T-helper 1 cell (primary cell): Measurements from ENCODE around the gene KDM4C.
"Not testable (repeated sequence)": the region's sequence is repeated elsewhere in the genome, so short reads cannot be mapped to it uniquely, and the experiment has no call there.

Source experiments
- DNase-seq, 5 donors: peaks; one replicate each; pipeline ENCODE4 v3.0.0-alpha.2; 2012 to 2020

KDM4C gene

DNA sequence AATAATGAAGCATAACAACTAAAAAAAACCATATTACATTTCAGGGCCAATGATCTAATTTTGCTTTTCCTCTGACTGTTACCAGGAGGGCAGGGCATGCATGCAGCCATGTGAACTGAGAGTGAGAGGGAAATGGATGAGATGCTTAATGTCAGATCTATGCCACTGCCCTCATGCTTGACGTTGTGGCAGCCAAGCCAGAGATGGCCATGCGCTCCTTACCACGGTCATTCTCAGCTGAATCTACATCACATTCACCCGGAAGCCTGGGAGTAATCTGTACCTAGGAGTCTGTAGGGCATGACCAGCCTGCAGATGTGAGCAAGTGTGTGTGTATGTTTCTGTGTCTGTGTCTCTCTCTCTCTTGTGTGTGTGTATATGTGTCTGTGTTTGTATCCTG lies 183.7 kb downstream of the KDM4C start:
- no peak for DNase-seq

- no peak for DNase-seq
These were observed 184.6 kb downstream of the KDM4C start for GRCh38 chr9:6942406-6942805.

DNA sequence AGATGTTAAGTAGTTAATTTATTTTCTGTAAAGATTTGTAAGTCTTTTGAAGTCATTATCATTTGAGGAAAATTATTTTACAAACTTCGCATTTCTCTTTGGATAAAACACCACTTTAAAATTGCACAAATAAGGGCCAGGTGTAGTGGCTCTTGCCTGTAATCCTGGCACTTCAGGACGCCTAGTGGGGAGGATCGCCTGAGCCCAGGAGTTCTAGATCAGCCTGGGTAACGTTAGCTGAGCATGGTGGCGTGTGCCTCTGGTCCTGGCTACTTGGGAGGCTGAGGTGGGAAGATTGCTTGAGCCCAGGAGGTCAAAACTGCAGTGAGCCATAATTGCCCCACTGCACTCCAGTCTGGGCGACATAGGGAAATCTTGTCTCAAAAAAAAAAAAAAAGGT lies 185.5 kb downstream of the KDM4C start:
- no peak for DNase-seq

DNA sequence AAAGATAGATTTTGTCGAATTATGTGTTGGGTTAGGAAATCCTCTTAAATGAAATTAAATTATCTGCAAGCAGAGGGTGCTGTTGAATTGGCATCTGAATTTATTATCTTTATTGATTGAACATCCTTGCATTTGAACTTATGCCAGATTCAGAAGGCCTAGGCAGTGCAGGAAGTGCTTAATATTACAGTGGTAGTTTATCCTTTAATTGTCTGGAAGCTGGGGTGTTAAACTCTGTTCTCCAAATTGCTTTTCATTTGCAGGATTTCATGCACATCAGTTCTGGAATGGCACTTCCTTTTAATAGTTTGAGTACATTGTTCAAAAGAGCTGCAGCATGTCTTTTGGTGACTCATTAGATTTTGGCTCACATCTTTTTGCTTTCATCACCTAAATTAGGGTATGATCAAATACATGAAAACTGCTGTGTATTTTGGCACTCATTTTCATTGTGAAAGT lies 186.3 kb downstream of the KDM4C start:
- no peak for DNase-seq

DNA sequence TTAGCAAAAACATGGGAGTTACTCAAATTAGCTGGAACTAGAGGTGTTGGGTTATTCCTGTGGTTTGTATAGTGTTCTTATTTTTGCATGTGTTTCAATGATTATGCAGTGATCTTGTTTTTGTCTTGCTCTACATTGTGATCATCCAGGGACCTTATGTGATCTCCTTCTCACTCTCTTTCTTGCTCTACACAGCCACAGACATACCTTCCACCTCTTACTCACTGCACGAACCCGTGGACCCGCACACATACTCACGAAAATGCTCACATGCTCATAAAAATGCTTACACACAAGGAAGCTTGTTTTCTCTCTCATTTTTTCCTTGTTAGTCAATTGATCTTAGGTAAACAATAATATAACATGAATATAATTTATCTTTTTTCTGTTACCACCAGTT lies 187.1 kb downstream of the KDM4C start:
- DNase-seq = no peak

DNA sequence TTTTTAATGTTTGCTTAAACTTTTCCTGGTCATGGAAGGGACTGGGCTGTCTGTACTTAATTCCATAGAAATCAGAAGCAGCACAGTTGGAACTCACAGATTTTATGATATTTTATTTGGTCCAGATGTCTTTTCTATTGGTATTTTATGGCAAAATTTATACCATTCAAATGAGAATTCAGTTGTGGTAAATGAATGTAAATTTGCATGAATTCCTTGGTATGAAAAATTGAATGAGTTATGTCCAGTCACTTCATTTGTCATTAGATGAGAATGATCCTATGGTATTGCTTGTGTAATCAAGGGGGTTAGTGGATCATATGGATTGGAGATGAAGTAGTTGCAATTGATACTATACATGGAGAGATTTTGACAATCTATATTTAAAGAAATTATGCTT lies 188.0 kb downstream of the KDM4C start:
- no peak for DNase-seq

DNA sequence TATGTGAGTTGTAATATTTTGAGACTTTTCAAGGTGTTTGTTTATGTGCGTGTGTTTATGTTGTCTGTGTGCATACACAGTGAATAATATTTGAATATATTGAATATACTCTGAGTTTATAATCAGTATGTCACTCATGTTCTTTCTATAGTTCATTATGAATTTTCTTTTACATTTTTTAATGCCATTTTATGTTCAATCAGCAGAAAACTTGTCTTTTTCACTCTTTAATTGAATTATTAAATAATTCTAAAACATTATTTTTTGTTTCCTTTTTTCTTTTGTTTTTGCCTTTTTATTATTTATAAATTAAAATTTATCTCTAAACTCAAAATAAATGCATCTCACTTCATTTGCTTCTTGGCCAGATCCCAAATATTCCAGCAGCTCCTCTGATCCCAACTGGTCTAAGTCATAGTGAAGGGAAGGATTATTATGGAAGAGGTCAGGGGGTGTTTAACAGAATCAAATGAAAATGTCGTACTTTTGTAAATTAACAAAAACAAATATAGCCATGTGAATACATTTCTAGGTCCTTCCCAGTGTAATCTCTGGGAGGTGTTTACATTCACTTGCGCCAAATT lies 188.9 kb downstream of the KDM4C start:
- no peak for DNase-seq

DNA sequence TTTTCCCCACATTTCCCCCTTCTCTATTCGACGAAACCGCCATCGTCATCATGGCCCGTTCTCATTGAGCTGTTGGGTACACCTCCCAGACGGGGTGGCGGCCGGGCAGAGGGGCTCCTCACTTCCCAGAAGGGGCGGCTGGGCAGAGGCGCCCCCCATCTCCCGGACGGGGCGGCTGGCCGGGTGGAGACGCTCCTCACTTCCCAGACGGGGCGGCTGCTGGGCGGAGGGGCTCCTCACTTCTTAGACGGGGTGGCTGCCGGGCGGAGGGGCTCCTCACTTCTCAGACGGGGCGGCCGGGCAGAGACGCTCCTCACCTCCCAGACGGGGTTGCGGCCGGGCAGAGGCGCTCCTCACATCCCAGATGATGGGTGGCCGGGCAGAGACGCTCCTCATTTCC lies 191.1 kb downstream of the KDM4C start:
- not testable (repeated sequence) for DNase-seq

- DNase-seq = peak in 1 of 5 donors; percentile 62
These were observed 197.6 kb downstream of the KDM4C start for GRCh38 chr9:6955251-6955921.

DNA sequence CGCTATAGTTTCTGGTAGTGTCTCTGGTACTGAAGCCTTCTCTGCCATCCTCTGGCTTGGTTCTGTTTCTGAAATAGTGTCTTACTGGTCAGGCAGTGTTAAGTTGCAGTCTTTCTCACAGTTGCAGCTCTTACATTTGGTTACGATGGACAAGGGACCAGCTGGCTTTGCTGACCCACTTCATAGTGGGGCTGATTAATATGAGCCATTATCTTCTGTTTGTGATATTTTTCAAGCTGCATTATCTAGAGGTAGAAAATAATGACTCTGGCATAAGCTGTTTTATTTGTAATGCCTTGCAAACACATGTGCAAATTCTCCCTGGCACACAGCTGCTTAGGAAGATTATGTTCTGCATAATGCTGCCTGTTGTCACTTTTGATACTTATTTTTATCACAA lies 199.1 kb downstream of the KDM4C start:
- DNase-seq = no peak

- no peak for DNase-seq
These were observed 201.7 kb downstream of the KDM4C start for GRCh38 chr9:6959270-6960000.

- DNase-seq = no peak
These were observed 203.0 kb downstream of the KDM4C start for GRCh38 chr9:6960777-6961176.

DNA sequence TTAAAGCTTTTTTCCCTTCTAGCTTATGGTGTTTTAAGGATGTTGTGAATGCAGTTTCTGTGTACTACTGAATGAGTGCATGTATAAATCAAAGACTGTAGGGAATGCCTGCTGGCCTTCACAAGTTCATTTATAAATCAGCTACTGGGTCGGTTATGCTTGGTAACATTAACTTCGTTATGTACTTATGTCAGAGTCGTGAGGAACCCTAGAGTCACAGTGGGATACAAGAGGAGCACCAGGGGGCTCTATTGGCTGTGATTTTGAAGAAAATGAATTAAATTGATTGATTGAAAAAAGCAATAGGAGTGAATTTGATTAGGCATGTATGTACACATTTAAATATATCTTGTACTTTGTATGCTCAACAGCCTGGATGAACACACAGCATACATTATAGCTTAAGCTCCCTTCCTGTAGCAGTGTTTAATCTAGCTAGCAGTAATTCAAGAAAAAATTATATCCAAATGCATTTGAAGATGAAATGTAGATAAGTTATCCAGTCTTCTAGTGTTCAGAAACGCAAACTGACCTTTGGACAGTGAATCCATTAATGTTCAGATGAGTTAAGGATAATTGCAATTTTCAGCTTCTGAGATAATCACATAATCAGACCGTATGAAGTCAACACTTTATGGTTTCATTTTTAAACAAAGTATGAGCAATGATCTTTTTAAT lies 204.2 kb downstream of the KDM4C start:
- DNase-seq = no peak

GRCh38 chr9:6965566-6965965 lies 207.8 kb downstream of the KDM4C start:
- DNase-seq = no peak

DNA sequence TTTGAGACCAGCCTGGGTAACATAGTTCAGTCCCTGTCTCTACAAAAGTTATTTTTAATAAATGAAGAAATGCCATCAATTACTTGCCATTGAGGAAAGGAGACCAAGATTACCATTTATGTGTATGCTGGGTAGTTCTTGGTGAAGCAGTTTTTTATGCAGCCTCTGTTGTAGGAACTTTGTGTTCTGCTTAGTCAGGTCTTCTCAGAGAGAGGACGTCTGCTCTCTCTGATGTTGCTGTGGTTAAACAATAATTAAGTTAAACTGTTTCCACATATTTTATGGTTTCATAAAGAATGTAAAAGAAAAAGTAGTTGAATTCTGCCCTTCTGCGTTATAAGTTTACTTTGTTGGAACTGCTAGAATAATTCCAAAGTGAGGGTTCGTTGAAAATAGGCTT lies 210.5 kb downstream of the KDM4C start:
- DNase-seq = no peak

DNA sequence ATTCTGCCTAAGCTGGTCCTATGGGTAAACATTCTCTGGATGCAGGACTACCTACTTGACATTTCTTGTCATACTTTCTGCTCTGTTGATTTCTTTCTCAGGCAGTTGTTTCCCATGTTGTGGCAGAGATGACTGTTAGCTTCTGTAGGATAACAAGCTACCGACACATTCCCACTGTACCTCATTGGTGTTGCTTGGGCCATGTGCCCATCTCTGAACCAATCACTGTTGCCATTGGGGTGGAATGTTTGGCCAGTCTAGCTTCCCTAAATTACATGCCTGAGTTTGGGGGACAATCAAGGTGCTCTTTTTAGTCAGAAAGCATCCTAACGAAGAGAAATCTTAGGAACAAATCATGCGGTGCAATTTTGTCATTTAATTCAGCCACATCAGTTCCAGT lies 212.0 kb downstream of the KDM4C start:
- DNase-seq = no peak

DNA sequence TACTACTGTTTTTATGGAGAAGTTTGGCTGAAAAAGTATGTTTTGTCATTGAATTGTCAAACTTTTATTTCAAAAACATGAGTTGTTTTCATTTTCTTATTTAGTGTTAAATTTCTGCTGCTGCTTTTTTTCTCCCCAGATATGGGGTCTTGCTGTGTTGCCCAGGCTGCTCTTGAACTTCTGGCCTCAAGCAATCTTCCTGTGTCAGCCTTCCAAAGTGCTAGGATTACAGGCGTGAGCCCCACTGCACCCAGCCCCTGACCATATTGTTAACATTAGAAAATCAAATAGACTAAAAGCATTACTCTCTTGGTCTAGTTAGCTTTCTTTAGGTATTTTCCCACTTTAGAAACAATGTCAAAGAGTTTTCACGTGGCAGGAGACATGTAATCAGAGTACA lies 215.3 kb downstream of the KDM4C start:
- no peak for DNase-seq

- DNase-seq = peak in 1 of 5 donors; percentile 5
These were observed 216.0 kb downstream of the KDM4C start for GRCh38 chr9:6973762-6974161.

DNA sequence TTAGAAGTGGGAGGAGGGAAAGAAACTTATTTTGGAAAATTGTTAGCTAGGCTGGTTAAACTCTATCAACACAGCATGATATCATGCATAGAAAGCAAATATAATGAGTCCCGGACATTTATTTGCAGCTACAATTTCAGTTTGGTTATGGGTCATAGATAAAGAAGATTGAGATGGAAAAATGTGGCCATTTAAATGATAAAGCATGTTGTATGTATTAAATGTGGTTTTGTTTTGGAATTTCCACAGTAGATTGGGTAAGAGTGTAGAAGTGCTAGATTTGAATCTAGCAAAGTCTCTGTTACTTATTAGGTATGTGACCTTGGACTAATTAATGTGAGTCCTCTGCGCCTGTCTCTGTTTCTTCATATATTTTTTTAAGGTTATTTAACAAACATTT lies 217.4 kb downstream of the KDM4C start:
- no peak for DNase-seq

DNA sequence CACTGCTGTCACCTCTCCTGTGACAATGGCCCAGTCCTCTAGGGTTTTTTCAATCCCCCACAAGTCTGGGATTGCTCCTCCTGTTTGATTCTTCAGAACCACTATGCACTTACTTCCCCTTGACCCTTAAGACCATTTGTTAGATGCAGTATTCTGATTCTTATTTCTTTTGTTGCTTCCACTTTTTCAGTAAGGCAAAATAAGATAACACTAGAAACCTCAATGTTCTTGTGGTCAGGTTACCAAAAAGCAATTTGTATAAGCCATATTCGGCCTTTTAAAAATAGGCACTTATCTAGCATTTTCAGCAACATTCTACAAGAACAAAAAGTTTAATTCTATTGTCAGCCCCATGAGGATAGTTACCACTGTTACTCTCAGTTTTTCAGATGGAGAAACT lies 220.0 kb downstream of the KDM4C start:
- DNase-seq = no peak

DNA sequence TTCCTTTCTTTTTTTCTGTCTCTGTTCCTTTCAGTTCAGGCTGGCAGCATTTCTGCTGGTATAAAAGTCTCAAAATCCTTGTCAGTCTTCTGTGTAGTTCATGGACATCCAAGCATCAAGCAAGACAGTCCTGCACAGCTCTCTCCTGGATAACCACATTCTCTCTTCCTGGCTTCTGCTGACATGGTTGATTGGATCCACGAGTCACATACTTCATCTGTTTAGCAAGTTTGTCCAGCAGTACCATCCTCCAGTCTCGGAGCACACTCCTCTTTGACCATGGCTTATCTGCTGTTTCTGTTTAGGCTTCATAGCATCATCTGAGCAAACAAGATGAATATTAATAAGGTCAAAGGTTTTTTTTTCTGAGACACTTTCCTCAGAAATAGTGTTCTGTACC lies 220.8 kb downstream of the KDM4C start:
- no peak for DNase-seq

DNA sequence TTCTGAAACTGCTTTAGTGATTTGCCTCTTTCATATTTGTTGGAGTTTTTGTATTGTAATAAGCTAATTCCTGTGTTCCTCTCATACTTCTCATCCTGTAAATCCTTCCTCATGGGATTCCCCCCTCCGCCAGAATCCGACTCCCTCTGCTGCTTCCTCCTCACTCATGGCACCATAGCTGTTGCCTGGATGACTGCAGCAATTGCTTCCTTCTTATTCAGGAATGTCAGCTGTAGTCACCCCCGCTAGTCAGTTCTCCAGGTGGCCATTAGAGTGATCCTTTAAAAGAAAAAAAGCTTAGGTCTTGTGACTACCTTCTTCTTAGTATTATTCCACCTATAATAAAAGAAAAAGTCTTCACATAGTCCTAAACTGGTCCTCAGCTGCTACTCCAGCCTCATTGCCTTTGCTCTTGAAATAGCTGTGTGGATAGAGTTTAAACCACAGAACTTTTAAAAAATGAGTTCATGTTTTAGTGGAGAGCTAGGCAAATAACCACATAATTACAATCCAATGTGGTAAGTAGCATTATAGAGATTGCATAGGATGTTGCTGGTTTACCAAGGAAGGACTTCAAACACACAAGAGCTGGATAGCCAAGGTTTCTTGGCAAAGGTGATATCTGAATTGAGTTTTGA lies 227.3 kb downstream of the KDM4C start:
- DNase-seq = no peak
